ENCODE results near the gene NATD1. TPM values are rescaled to one million over a fixed set of nuclear protein-coding genes. Genes with fewer than 3 reads are reported as not detected.
A peak's percentile ranks its signal among the peaks of the same experiment; 100 is the strongest.

NATD1 gene
- total RNA-seq, 1 donor from 2014 or later, result 19.1 TPM

GRCh38 chr17:21292867-21293830 is 39.9 kb upstream of the NATD1 start:
- intact Hi-C loops (cut with DNase I), result no loop called here

GRCh38 chr17:21291862-21292261 is 38.7 kb upstream of the NATD1 start:
- intact Hi-C loops (cut with DNase I), result no loop called here
- no peak for DNase-seq
- no peak for ATAC-seq (ENCODE audit: poor library complexity)

More at GRCh38 chr17:21292867-21293830, 39.9 kb upstream of the NATD1 start:
- DNase-seq (no peak), ATAC-seq (ENCODE audit: poor library complexity) (no peak)

- ATAC-seq (ENCODE audit: poor library complexity) (no peak), DNase-seq (no peak)
- intact Hi-C loops (cut with DNase I), result no loop called here
Measured at GRCh38 chr17:21291357-21291756, 38.1 kb upstream of the NATD1 start.

- DNase-seq (peak; percentile 91), ATAC-seq (ENCODE audit: poor library complexity) (peak; percentile 58)
- intact Hi-C loops (cut with DNase I), result loop anchor here (10.0 kb wide), 1 partner anchor 245 kb away; the partner anchor contains the start of gene USP22
Measured at GRCh38 chr17:21289902-21290571, 36.8 kb upstream of the NATD1 start.

- ATAC-seq (ENCODE audit: poor library complexity) (no peak), DNase-seq (no peak)
- intact Hi-C loops (cut with DNase I), result loop anchor here (10.0 kb wide), 1 partner anchor 245 kb away; the partner anchor contains the start of gene USP22
Measured at GRCh38 chr17:21289175-21289901, 36.1 kb upstream of the NATD1 start.

GRCh38 chr17:21288571-21289017 is 35.4 kb upstream of the NATD1 start:
- ATAC-seq (ENCODE audit: poor library complexity) (no peak), DNase-seq (no peak)
- intact Hi-C loops (cut with DNase I), result loop anchor here (10.0 kb wide), 1 partner anchor 244 kb away; the partner anchor contains the start of gene USP22

- DNase-seq (peak; percentile 97), ATAC-seq (ENCODE audit: poor library complexity) (peak; percentile 61)
- intact Hi-C loops (cut with DNase I), result loop anchor here (10.0 kb wide), 1 partner anchor 243 kb away; the partner anchor contains the start of gene USP22
Measured at GRCh38 chr17:21287703-21288449, 34.7 kb upstream of the NATD1 start.

- ATAC-seq (ENCODE audit: poor library complexity) (no peak), DNase-seq (no peak)
- intact Hi-C loops (cut with DNase I), result loop anchor here (10.0 kb wide), 1 partner anchor 242 kb away; the partner anchor contains the start of gene USP22
Measured at GRCh38 chr17:21286909-21287702, 33.9 kb upstream of the NATD1 start.

GRCh38 chr17:21286066-21286770 is 33.0 kb upstream of the NATD1 start:
- intact Hi-C loops (cut with DNase I), result loop anchor here (10.0 kb wide), 1 partner anchor 241 kb away; the partner anchor contains the start of gene USP22

GRCh38 chr17:21285164-21286065 is 32.2 kb upstream of the NATD1 start:
- DNase-seq, result peak; percentile 67
- no peak for ATAC-seq (ENCODE audit: poor library complexity)
- intact Hi-C loops (cut with DNase I), result loop anchor here (10.0 kb wide), 1 partner anchor 241 kb away; the partner anchor contains the start of gene USP22

More at GRCh38 chr17:21286066-21286770, 33.0 kb upstream of the NATD1 start:
- peak; percentile 40 for ATAC-seq (ENCODE audit: poor library complexity)
- DNase-seq, result peak; percentile 92

- intact Hi-C loops (cut with DNase I), result loop anchor here (5.0 to 10.0 kb wide), 3 partner anchors 168 to 240 kb away; partner anchors contain the start of gene USP22
- ATAC-seq (ENCODE audit: poor library complexity) (peak; percentile 85), DNase-seq (peak; percentile 99)
Measured at GRCh38 chr17:21284319-21285163, 31.3 kb upstream of the NATD1 start, which contains the start of gene MAP2K3. Gene MAP2K3, plus strand, starts transcription at chr17:21284711. Its CDS starts 210 bp downstream, at chr17:21284921.

GRCh38 chr17:21283482-21284318 is 30.5 kb upstream of the NATD1 start:
- DNase-seq (peak; percentile 64), ATAC-seq (ENCODE audit: poor library complexity) (peak; percentile 0)
- intact Hi-C loops (cut with DNase I), result loop anchor here (2.0 to 10.0 kb wide), 4 partner anchors 155 to 239 kb away; partner anchors contain the start of gene USP22

GRCh38 chr17:21282850-21283249 is 29.6 kb upstream of the NATD1 start:
- DNase-seq, result no peak
- ATAC-seq (ENCODE audit: poor library complexity), result no peak
- intact Hi-C loops (cut with DNase I), result loop anchor here (2.0 to 10.0 kb wide), 4 partner anchors 154 to 238 kb away; partner anchors contain the start of gene USP22
